Hepatocyte (in vitro differentiated cells): ENCODE results near the gene TSHZ3. TPM values are rescaled to one million over a fixed set of nuclear protein-coding genes. Genes with fewer than 3 reads are reported as not detected.

Source experiments
- DNase-seq: peaks from one replicate; pipeline ENCODE4 v3.0.0-alpha.2; 2016; ENCODE audit warnings: low spot score
- H2AFZ ChIP-seq: fragments of 200-600 bp; sonication (generic); 2 replicates; pipeline ENCODE4 v1.6.0; 2016; ENCODE audit warnings: antibody characterized with exemption, mild to moderate bottlenecking
- H3K27ac ChIP-seq: fragments of 200-600 bp; sonication (generic); 2 replicates; pipeline ENCODE4 v1.5.1; 2016; ENCODE audit warnings: mild to moderate bottlenecking
- H3K27me3 ChIP-seq: fragments of 200-600 bp; sonication (generic); 2 replicates; pipeline ENCODE4 v1.6.1; 2016
- H3K36me3 ChIP-seq: fragments of 200-600 bp; sonication (generic); replicated peaks from 2 replicates; pipeline ENCODE4 v1.5.1; 2016; ENCODE audit warnings: low read depth; ENCODE audit not compliant: insufficient read depth
- H3K4me1 ChIP-seq: fragments of 200-600 bp; sonication (generic); 2 replicates; pipeline ENCODE4 v1.5.1; 2016; ENCODE audit warnings: mild to moderate bottlenecking, moderate library complexity; ENCODE audit not compliant: insufficient read depth
- H3K4me2 ChIP-seq: fragments of 200-600 bp; sonication (generic); 2 replicates; pipeline ENCODE4 v1.6.0; 2016
- H3K4me3 ChIP-seq: fragments of 200-600 bp; sonication (generic); 2 replicates; pipeline ENCODE4 v1.5.1; 2016; ENCODE audit warnings: mild to moderate bottlenecking
- H3K79me2 ChIP-seq: fragments of 200-600 bp; sonication (generic); 2 replicates; pipeline ENCODE4 v1.6.0; 2017; ENCODE audit warnings: mild to moderate bottlenecking
- H3K9me2 ChIP-seq: fragments of 200-600 bp; sonication (generic); replicated peaks from 2 replicates; pipeline ENCODE4 v1.6.0; 2017; ENCODE audit warnings: mild to moderate bottlenecking; ENCODE audit not compliant: insufficient read depth
- H3K9me3 ChIP-seq: fragments of 200-600 bp; sonication (generic); 2 replicates; pipeline ENCODE4 v1.5.1; 2016; ENCODE audit warnings: low read depth, mild to moderate bottlenecking
- H4K20me1 ChIP-seq: fragments of 200-600 bp; sonication (generic); 2 replicates; pipeline ENCODE4 v1.6.0; 2016; ENCODE audit warnings: mild to moderate bottlenecking; ENCODE audit not compliant: insufficient read depth, poor library complexity, severe bottlenecking
- CTCF ChIP-seq: fragments of 200-600 bp; sonication (generic); IDR thresholded peaks from 2 replicates; pipeline ENCODE4 v1.5.1; 2016; ENCODE audit warnings: antibody characterized with exemption, mild to moderate bottlenecking; ENCODE audit not compliant: poor library complexity
- EZH2 ChIP-seq: fragments of 200-600 bp; sonication (generic); IDR thresholded peaks from 2 replicates; pipeline ENCODE4 v1.6.1; 2016; ENCODE audit warnings: antibody characterized with exemption, mild to moderate bottlenecking, borderline replicate concordance
- EZH2phosphoT487 ChIP-seq: fragments of 200-600 bp; sonication (generic); IDR thresholded peaks from one replicate; pipeline ENCODE4 v1.6.1; 2018; ENCODE audit warnings: antibody characterized with exemption, mild to moderate bottlenecking, low read depth, moderate library complexity; ENCODE audit not compliant: unreplicated experiment, severe bottlenecking
- WGBS: methylation state at CpG from one replicate; pipeline ENCODE4 v1.1.6; 2016; ENCODE audit warnings: low lambda C conversion rate; ENCODE audit errors: missing lambda C conversion rate; 5-methylcytosine and 5-hydroxymethylcytosine counted together
- polyA plus RNA-seq: library from polyadenylated mRNA; unstranded; fragments of >200 nt; fragmentation: Nextera tagmentation; extraction: Ambion mirVana; gene quantifications from 2 replicates; pipeline ENCODE4 v1.2.1, GENCODE V29; 2016
- total RNA-seq: library from RNA; depleted of rRNA; stranded (reverse); fragments of >200 nt; gene quantifications from 2 replicates; pipeline ENCODE4 v1.2.3, GENCODE V29; 2014

TSHZ3 gene
- total and polyA plus RNA-seq, 2 experiments from 2014 or later: 4.9 to 5.3 TPM

GRCh38 chr19:31289976-31290375, 59.3 kb downstream of the TSHZ3 start:
- Histone ChIP-seq H3K27ac (no peak overlapping the region), H3K4me1 (no peaks in the 10 kb centered on the region), H4K20me1 (peaks cover 2% of the 10 kb centered on the region), H3K36me3 (no peaks in the 10 kb centered on the region), H3K4me2 (no peak overlapping the region), H3K27me3 (no peaks in the 10 kb centered on the region), H3K4me3 (no peak overlapping the region), H2AFZ (no peak overlapping the region), H3K9me2 (no peaks in the 10 kb centered on the region), H3K79me2 (peaks cover 6% of the 10 kb centered on the region), H3K9me3 (no peaks in the 10 kb centered on the region)
- WGBS: 85% methylated on average over 4 of the region's 4 CpGs
- DNase-seq: no peak
- TF ChIP-seq EZH2phosphoT487 (no peak), CTCF (no peak), EZH2 (no peak)

- WGBS: 94% methylated on average over 10 of the region's 10 CpGs
- TF ChIP-seq CTCF: no peak
- no peak for TF ChIP-seq EZH2
- TF ChIP-seq EZH2phosphoT487: no peak
- DNase-seq: no peak
- H2AFZ ChIP-seq: no peak overlapping the region
- peaks cover 2% of the 10 kb centered on the region for H4K20me1 ChIP-seq
- H3K27ac ChIP-seq: no peak overlapping the region
- H3K4me3 ChIP-seq: no peak overlapping the region
- H3K79me2 ChIP-seq: peaks cover 2% of the 10 kb centered on the region
- no peaks in the 10 kb centered on the region for H3K27me3 ChIP-seq
- no peaks in the 10 kb centered on the region for H3K36me3 ChIP-seq
- H3K4me1 ChIP-seq: no peaks in the 10 kb centered on the region
- H3K4me2 ChIP-seq: no peak overlapping the region
- no peaks in the 10 kb centered on the region for H3K9me2 ChIP-seq
- no peaks in the 10 kb centered on the region for H3K9me3 ChIP-seq
These were observed 59.8 kb downstream of the TSHZ3 start for GRCh38 chr19:31289381-31289880.

- TF ChIP-seq EZH2phosphoT487 (no peak), EZH2 (no peak), CTCF (no peak)
- no peak for DNase-seq
- no peaks in the 10 kb centered on the region for H3K36me3 ChIP-seq
- H3K4me1 ChIP-seq: no peaks in the 10 kb centered on the region
- no peaks in the 10 kb centered on the region for H3K9me3 ChIP-seq
- H3K27me3 ChIP-seq: no peaks in the 10 kb centered on the region
- peaks cover 2% of the 10 kb centered on the region for H3K79me2 ChIP-seq
- H3K4me3 ChIP-seq: no peak overlapping the region
- H4K20me1 ChIP-seq: peaks cover 2% of the 10 kb centered on the region
- no peaks in the 10 kb centered on the region for H3K9me2 ChIP-seq
- 94% methylated on average over 8 of the region's 8 CpGs for WGBS
- no peak overlapping the region for H2AFZ ChIP-seq
- no peak overlapping the region for H3K4me2 ChIP-seq
- no peak overlapping the region for H3K27ac ChIP-seq
These were observed 62.7 kb downstream of the TSHZ3 start for GRCh38 chr19:31286491-31286890.

- Histone ChIP-seq H3K9me3 (no peaks in the 10 kb centered on the region), H3K4me2 (no peak overlapping the region), H2AFZ (no peak overlapping the region), H3K79me2 (peaks cover 2% of the 10 kb centered on the region), H3K9me2 (no peaks in the 10 kb centered on the region), H3K36me3 (no peaks in the 10 kb centered on the region), H3K4me3 (no peak overlapping the region), H3K4me1 (no peaks in the 10 kb centered on the region), H4K20me1 (peaks cover 2% of the 10 kb centered on the region), H3K27me3 (no peaks in the 10 kb centered on the region), H3K27ac (no peak overlapping the region)
- DNase-seq: no peak
- WGBS: 94% methylated on average over 5 of the region's 5 CpGs
- no peak for TF ChIP-seq EZH2phosphoT487
- TF ChIP-seq CTCF: no peak
- TF ChIP-seq EZH2: no peak
These were observed 63.5 kb downstream of the TSHZ3 start for GRCh38 chr19:31285744-31286143.
